ENCODE results near the gene VPS41. TPM values are rescaled to one million over a fixed set of nuclear protein-coding genes. Genes with fewer than 3 reads are reported as not detected.

Gene VPS41
- total RNA-seq, 1 donor from 2014 or later, result 91.8 TPM

GRCh38 chr7:38806912-38807311 is 102.1 kb downstream of the VPS41 start:
- Mint-ChIP-seq H3K27me3 (no peaks in the 10 kb centered on the region), H3K4me3 (no peak overlapping the region), H3K4me1 (no peaks in the 10 kb centered on the region), H3K27ac (no peak overlapping the region), H3K9me3 (no peaks in the 10 kb centered on the region), H3K36me3 (ENCODE audit: low read depth) (peaks cover 20% of the 10 kb centered on the region)
- no peak for TF ChIP-seq CTCF (IDR thresholded peaks at IDR 0.05)
- ChIA-PET POLR2A (no interaction called here), CTCF (interaction anchor here (1.1 to 1.5 kb wide), 2 partner anchors 11 to 12 kb away, joined by 3 to 5 read pairs; no protein-coding TSS in a partner anchor)
- ATAC-seq (ENCODE audit: low read depth) (no peak), DNase-seq (no peak)
- intact Hi-C loops (cut with micrococcal nuclease), result no loop called here

DNA sequence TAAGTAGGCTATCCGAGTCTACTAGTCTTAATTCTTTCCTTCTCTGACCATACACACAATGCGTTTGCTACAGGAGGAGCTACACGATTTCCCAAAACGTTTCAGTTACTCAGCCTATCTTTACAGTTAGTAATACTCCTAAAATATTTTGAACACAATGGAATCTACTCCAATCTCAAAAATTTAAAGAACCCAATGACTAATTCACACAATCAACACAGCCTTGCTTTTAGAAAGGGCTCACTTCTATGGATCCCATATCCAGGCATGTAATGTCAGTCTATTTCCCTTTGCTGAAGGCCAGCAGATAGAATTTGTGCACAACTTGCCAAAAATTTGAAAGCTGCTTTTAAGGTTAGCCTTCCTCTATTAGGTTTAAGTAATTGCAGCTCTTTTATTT is 107.2 kb downstream of the VPS41 start:
- H3K27me3 Mint-ChIP-seq, result no peaks in the 10 kb centered on the region
- peaks cover 25% of the 10 kb centered on the region for H3K36me3 Mint-ChIP-seq (ENCODE audit: low read depth)
- H3K9me3 Mint-ChIP-seq, result no peaks in the 10 kb centered on the region
- TF ChIP-seq CTCF (IDR thresholded peaks at IDR 0.05), result no peak
- POLR2A ChIA-PET, result no interaction called here
- no peak for ATAC-seq (ENCODE audit: low read depth)
- no peak for DNase-seq
- no peaks in the 10 kb centered on the region for H3K4me1 Mint-ChIP-seq
- H3K27ac Mint-ChIP-seq, result no peak overlapping the region
- CTCF ChIA-PET, result no interaction called here
- H3K4me3 Mint-ChIP-seq, result no peak overlapping the region
- intact Hi-C loops (cut with micrococcal nuclease), result no loop called here

DNA sequence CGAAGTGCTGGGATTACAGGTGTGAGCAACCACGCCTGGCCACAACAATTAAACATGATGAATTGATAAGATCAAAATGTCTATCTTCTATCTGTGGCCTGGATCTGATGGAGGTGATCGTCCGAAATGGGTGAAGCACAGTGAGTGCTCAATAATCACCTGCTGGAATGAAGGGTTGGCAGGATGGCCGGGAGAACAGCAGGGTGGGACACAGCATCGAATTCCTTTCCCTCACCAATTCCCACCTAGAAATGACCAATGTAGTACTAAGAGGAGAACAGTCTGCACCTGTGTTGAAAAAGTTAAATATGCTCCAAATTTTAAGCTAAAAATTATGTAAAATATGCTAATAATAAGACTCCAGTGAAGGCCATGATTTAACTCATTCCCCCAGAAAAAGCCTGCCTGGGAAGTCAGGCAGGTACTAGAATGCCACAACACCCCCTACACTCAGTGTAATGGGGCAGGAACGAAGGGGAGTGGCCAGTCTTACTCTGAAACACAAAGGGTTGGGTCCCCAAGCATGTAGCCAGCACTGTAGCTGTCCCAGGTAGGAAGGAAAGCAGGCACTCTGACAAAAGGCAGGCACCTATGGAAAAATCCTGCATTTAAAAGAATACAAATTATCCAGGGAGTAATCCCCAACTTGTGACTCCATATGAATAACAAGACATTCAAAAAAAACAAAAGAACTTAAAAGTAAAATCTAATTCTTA is 110.3 kb downstream of the VPS41 start:
- intact Hi-C loops (cut with micrococcal nuclease), result no loop called here
- H3K4me1 Mint-ChIP-seq, result no peaks in the 10 kb centered on the region
- no peak overlapping the region for H3K4me3 Mint-ChIP-seq
- no peaks in the 10 kb centered on the region for H3K9me3 Mint-ChIP-seq
- H3K36me3 Mint-ChIP-seq (ENCODE audit: low read depth), result peaks cover 33% of the 10 kb centered on the region
- H3K27me3 Mint-ChIP-seq, result no peaks in the 10 kb centered on the region
- CTCF ChIA-PET, result interaction anchor here (2.0 kb wide), 1 partner anchor 49 kb away, joined by 4 read pairs; no protein-coding TSS in a partner anchor
- no peak for ATAC-seq (ENCODE audit: low read depth)
- DNase-seq, result no peak
- no peak overlapping the region for H3K27ac Mint-ChIP-seq
- POLR2A ChIA-PET, result no interaction called here
- no peak for TF ChIP-seq CTCF (IDR thresholded peaks at IDR 0.05)

- no peak for ATAC-seq (ENCODE audit: low read depth)
- no peak for DNase-seq
- no peak overlapping the region for H3K27ac Mint-ChIP-seq
These were observed 112.1 kb downstream of the VPS41 start for GRCh38 chr7:38796626-38797501.

More at GRCh38 chr7:38796626-38797501, 112.1 kb downstream of the VPS41 start:
- POLR2A ChIA-PET, result no interaction called here
- TF ChIP-seq CTCF (IDR thresholded peaks at IDR 0.05), result no peak
- H3K4me1 Mint-ChIP-seq, result no peaks in the 10 kb centered on the region
- peaks cover 46% of the 10 kb centered on the region for H3K36me3 Mint-ChIP-seq (ENCODE audit: low read depth)
- no peak overlapping the region for H3K4me3 Mint-ChIP-seq
- H3K27me3 Mint-ChIP-seq, result no peaks in the 10 kb centered on the region
- H3K9me3 Mint-ChIP-seq, result no peaks in the 10 kb centered on the region
- intact Hi-C loops (cut with micrococcal nuclease), result loop anchor here (1.0 kb wide), 2 partner anchors 668 to 723 kb away; no protein-coding TSS in a partner anchor
- CTCF ChIA-PET, result interaction anchor here (0.8 to 2.3 kb wide), 11 partner anchors 10 to 725 kb away, joined by 3 to 7 read pairs (median 5); no protein-coding TSS in a partner anchor

Data from activated B cell treated with CpG ODN at 0.5 μM for 24 hours (primary cell).